ENCODE data around the gene C2orf78.
A peak's percentile ranks its signal among the peaks of the same experiment; 100 is the strongest.
"Not testable (repeated sequence)": the region's sequence is repeated elsewhere in the genome, so short reads cannot be mapped to it uniquely, and the experiment has no call there.

C2orf78 gene

DNA sequence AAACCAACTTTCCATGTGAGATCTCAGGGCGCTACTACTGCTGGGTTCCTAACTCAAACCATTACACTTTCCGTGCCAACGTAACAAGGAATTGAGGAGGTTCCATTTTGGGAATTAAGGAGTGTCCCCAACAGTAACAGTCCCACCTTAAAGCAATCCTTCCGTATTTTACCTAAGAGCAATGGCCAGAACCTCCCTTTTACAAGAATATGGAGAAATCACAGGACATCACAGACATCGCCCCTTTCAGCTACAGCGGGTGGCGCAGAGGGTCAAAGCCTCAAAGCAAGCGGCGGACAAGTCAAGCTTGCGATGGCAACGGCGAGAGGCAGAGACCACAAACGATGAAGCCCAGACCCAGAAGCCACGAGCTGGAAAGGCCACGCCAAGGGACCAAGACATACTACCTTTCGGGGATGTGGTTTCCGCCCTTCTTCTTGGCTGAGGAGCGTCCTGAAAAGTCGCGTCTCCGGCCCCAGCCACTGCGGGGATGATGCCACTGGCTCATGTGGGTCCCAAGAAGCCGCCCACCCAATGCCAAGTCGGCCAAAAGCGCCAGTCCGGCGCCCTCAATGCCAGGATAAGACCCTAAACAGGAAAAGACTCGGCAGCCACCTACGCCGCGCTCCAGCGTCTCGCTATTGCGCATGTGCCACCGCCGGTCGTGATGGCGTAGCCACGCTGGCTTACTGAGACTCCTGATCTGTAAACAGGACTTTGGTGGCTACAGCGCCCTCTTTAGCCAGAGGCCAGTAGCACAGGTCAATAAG, 4.3 kb upstream of the C2orf78 start, which contains the start of gene DUSP11:
DUSP11 (minus strand) TSS at position 637 of the 770 bp plus-strand sequence; CDS start at position 508, 129 bp downstream.
- peak; percentile 93 for DNase-seq (ENCODE audit: low read depth, low spot score)
- TF ChIP-seq, protein P1, sequence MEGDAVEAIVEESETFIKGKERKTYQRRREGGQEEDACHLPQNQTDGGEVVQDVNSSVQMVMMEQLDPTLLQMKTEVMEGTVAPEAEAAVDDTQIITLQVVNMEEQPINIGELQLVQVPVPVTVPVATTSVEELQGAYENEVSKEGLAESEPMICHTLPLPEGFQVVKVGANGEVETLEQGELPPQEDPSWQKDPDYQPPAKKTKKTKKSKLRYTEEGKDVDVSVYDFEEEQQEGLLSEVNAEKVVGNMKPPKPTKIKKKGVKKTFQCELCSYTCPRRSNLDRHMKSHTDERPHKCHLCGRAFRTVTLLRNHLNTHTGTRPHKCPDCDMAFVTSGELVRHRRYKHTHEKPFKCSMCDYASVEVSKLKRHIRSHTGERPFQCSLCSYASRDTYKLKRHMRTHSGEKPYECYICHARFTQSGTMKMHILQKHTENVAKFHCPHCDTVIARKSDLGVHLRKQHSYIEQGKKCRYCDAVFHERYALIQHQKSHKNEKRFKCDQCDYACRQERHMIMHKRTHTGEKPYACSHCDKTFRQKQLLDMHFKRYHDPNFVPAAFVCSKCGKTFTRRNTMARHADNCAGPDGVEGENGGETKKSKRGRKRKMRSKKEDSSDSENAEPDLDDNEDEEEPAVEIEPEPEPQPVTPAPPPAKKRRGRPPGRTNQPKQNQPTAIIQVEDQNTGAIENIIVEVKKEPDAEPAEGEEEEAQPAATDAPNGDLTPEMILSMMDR (IDR thresholded peaks at IDR 0.05; ENCODE audit: low read depth, low read length), result peak; percentile 96
- in situ Hi-C loops (cut with HindIII; ENCODE audit: low sequenced_read_pairs), result no loop called here
- peak within 1 kb of the TSS; percentile 96 for H3K4me3 ChIP-seq (ENCODE audit: low read depth, low read length)

DNA sequence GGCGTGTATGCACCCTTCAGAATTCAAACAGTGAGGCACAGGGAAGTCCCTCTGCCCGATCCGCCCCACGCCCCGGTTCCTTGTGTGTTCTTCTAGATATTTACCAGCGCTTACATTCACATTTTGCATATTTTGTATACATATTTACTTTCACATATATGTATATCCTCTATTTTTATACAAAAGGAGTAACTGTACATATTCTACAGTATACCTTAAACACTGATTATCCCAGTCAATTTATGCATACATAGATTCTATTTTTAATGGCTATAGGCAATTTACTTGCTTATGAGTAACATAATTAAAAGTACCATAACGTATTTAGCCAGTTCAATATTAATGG, 3.8 kb upstream of the C2orf78 start:
- DNase-seq (ENCODE audit: low read depth, low spot score), result no peak
- TF ChIP-seq, protein P1 (IDR thresholded peaks at IDR 0.05; ENCODE audit: low read depth, low read length), result no peak
- H3K4me3 ChIP-seq (ENCODE audit: low read depth, low read length), result peak overlapping the region; percentile 96
- in situ Hi-C loops (cut with HindIII; ENCODE audit: low sequenced_read_pairs), result no loop called here

DNA sequence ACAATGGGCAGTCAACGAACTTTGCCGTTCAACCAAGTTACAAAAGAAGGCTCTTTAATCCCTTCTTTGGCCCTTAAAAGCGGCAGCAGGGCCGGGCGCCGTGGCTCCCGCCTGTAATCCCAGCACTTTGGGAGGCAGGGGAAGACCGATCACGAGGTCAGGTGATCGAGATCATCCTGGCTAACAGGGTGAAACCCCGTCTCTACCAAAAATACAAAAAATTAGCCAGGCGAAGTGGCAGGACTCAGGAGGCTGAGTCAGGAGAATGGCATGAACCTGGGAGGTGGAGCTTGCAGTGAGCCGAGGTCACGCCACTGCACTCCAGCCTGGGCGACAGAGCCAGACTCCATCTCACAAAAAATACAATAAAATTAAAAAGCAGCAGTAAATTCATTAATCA, 581 bp upstream of the C2orf78 start:
- DNase-seq (ENCODE audit: low read depth, low spot score); in situ Hi-C loops (cut with HindIII; ENCODE audit: low sequenced_read_pairs); H3K4me3 ChIP-seq (ENCODE audit: low read depth, low read length): not testable (repeated sequence)

GRCh38 chr2:73811878-73812277, 27.9 kb downstream of the C2orf78 start:
- in situ Hi-C loops (cut with HindIII; ENCODE audit: low sequenced_read_pairs), result no loop called here
- DNase-seq (ENCODE audit: low read depth, low spot score), result no peak
- TF ChIP-seq, protein P1 (IDR thresholded peaks at IDR 0.05; ENCODE audit: low read depth, low read length), result no peak
- H3K4me3 ChIP-seq (ENCODE audit: low read depth, low read length), result no peak overlapping the region

DNA sequence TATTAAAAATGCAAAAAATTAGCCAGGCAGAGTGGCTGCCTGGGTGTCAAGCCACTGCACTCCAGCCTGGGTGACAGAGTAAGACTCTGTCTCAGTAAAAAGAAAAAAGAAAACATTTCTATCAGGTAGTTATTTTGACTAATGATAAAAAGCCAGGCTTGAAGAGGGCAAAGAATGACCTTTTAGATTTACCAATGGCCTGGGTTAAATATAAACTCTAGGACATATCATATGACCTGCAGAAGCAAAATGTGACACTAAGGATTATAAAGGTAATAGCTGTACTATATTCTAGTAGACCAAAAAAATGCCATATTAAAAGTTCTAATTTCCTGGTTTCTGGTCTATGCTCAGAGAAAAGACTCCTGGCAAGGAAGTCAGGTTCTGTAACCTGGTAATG, 28.7 kb downstream of the C2orf78 start:
- no peak for DNase-seq (ENCODE audit: low read depth, low spot score)
- no peak overlapping the region for H3K4me3 ChIP-seq (ENCODE audit: low read depth, low read length)
- in situ Hi-C loops (cut with HindIII; ENCODE audit: low sequenced_read_pairs), result no loop called here
- TF ChIP-seq, protein P1 (IDR thresholded peaks at IDR 0.05; ENCODE audit: low read depth, low read length), result no peak

- no peak overlapping the region for H3K4me3 ChIP-seq (ENCODE audit: low read depth, low read length)
- DNase-seq (ENCODE audit: low read depth, low spot score), result no peak
- in situ Hi-C loops (cut with HindIII; ENCODE audit: low sequenced_read_pairs), result no loop called here
- TF ChIP-seq, protein P1 (IDR thresholded peaks at IDR 0.05; ENCODE audit: low read depth, low read length), result no peak
Measured at GRCh38 chr2:73818296-73818695, 34.3 kb downstream of the C2orf78 start.

DNA sequence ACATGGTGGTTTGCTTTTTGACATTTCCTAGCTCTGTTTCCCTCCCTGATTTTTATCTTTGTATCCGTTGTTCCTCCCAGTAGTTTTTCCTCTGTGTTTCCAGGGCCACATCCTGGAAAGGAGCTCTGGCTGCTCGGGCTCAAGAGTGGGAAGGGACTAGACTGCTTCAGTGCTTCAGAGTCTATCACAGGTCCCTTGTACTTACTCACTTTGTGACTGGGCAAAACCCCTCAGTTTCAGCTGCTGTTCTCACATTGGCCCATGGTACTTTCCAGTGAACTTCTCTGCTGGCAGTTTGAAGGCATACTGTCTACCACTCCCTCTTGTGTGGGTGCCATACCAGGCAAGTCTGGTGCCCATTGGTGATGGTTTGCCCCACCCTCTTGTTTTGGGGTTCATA, 37.2 kb downstream of the C2orf78 start:
- H3K4me3 ChIP-seq (ENCODE audit: low read depth, low read length), result no peak overlapping the region
- TF ChIP-seq, protein P1 (IDR thresholded peaks at IDR 0.05; ENCODE audit: low read depth, low read length), result no peak
- in situ Hi-C loops (cut with HindIII; ENCODE audit: low sequenced_read_pairs), result no loop called here
- DNase-seq (ENCODE audit: low read depth, low spot score), result no peak
